Adipocyte (in vitro differentiated cells): ENCODE measurements around the gene NLGN1.

Experiments used
- DNase-seq: peaks from one replicate; pipeline ENCODE4 v3.0.0-alpha.2; 2015; ENCODE audit warnings: low read depth
- H3K27me3 ChIP-seq: replicated peaks from 2 replicates; pipeline ENCODE4 v1.7.0; 2013; ENCODE audit warnings: mild to moderate bottlenecking, low read length, moderate library complexity; ENCODE audit not compliant: control insufficient read depth, insufficient read depth
- H3K36me3 ChIP-seq: 2 replicates; pipeline ENCODE4 v1.7.0; 2013; ENCODE audit warnings: low read length, mild to moderate bottlenecking, moderate library complexity; ENCODE audit not compliant: control insufficient read depth, insufficient read depth, severe bottlenecking
- H3K4me1 ChIP-seq: 2 replicates; pipeline ENCODE4 v1.7.0; 2013; ENCODE audit warnings: mild to moderate bottlenecking, low read length, moderate library complexity; ENCODE audit not compliant: control insufficient read depth, insufficient read depth
- H3K4me3 ChIP-seq: 2 replicates; pipeline ENCODE4 v1.7.0; 2013; ENCODE audit warnings: mild to moderate bottlenecking, low read length, moderate library complexity
- H3K9ac ChIP-seq: 2 replicates; pipeline ENCODE4 v1.7.0; 2013; ENCODE audit warnings: mild to moderate bottlenecking, low read length, moderate library complexity
- H3K9me3 ChIP-seq: 2 replicates; pipeline ENCODE4 v1.7.0; 2013; ENCODE audit warnings: mild to moderate bottlenecking, low read length, moderate library complexity; ENCODE audit not compliant: control insufficient read depth

NLGN1 gene

GRCh38 chr3:173943264-173943663, 545.7 kb downstream of the NLGN1 start:
- Histone ChIP-seq H3K9me3 (no peaks in the 10 kb centered on the region), H3K9ac (no peak overlapping the region), H3K4me3 (no peak overlapping the region), H3K27me3 (no peaks in the 10 kb centered on the region), H3K4me1 (no peaks in the 10 kb centered on the region), H3K36me3 (no peaks in the 10 kb centered on the region)
- DNase-seq: no peak

- no peak overlapping the region for H3K4me3 ChIP-seq
- no peak overlapping the region for H3K9ac ChIP-seq
- DNase-seq: no peak
- H3K27me3 ChIP-seq: no peaks in the 10 kb centered on the region
- no peaks in the 10 kb centered on the region for H3K9me3 ChIP-seq
- no peaks in the 10 kb centered on the region for H3K4me1 ChIP-seq
- H3K36me3 ChIP-seq: no peaks in the 10 kb centered on the region
Measured at GRCh38 chr3:173945170-173945569, 547.6 kb downstream of the NLGN1 start.

GRCh38 chr3:173945806-173946205, 548.3 kb downstream of the NLGN1 start:
- H3K36me3 ChIP-seq: no peaks in the 10 kb centered on the region
- no peak overlapping the region for H3K9ac ChIP-seq
- no peak for DNase-seq
- no peaks in the 10 kb centered on the region for H3K27me3 ChIP-seq
- H3K4me1 ChIP-seq: no peaks in the 10 kb centered on the region
- H3K9me3 ChIP-seq: no peaks in the 10 kb centered on the region
- no peak overlapping the region for H3K4me3 ChIP-seq

- H3K9me3 ChIP-seq: no peaks in the 10 kb centered on the region
- H3K9ac ChIP-seq: no peak overlapping the region
- no peak for DNase-seq
- no peaks in the 10 kb centered on the region for H3K4me1 ChIP-seq
- H3K27me3 ChIP-seq: no peaks in the 10 kb centered on the region
- H3K4me3 ChIP-seq: no peak overlapping the region
- H3K36me3 ChIP-seq: no peaks in the 10 kb centered on the region
Measured at GRCh38 chr3:173954647-173955046, 557.1 kb downstream of the NLGN1 start.

- Histone ChIP-seq H3K27me3 (no peaks in the 10 kb centered on the region), H3K4me3 (no peak overlapping the region), H3K9me3 (no peaks in the 10 kb centered on the region), H3K36me3 (no peaks in the 10 kb centered on the region), H3K4me1 (no peaks in the 10 kb centered on the region), H3K9ac (no peak overlapping the region)
- DNase-seq: no peak
Measured at GRCh38 chr3:173957646-173958045, 560.1 kb downstream of the NLGN1 start.

GRCh38 chr3:173958805-173959204, 561.3 kb downstream of the NLGN1 start:
- no peaks in the 10 kb centered on the region for H3K27me3 ChIP-seq
- H3K36me3 ChIP-seq: no peaks in the 10 kb centered on the region
- no peak overlapping the region for H3K9ac ChIP-seq
- no peak for DNase-seq
- H3K4me3 ChIP-seq: no peak overlapping the region
- no peaks in the 10 kb centered on the region for H3K9me3 ChIP-seq
- no peaks in the 10 kb centered on the region for H3K4me1 ChIP-seq

- no peak for DNase-seq
- H3K9ac ChIP-seq: no peak overlapping the region
- H3K4me3 ChIP-seq: no peak overlapping the region
- H3K36me3 ChIP-seq: no peaks in the 10 kb centered on the region
- no peaks in the 10 kb centered on the region for H3K4me1 ChIP-seq
- H3K27me3 ChIP-seq: no peaks in the 10 kb centered on the region
- no peaks in the 10 kb centered on the region for H3K9me3 ChIP-seq
Measured at GRCh38 chr3:173970281-173970680, 572.7 kb downstream of the NLGN1 start.

GRCh38 chr3:173976281-173976680, 578.7 kb downstream of the NLGN1 start:
- no peak overlapping the region for H3K9ac ChIP-seq
- H3K9me3 ChIP-seq: no peaks in the 10 kb centered on the region
- H3K4me1 ChIP-seq: peaks cover 3% of the 10 kb centered on the region
- no peaks in the 10 kb centered on the region for H3K27me3 ChIP-seq
- DNase-seq: no peak
- no peaks in the 10 kb centered on the region for H3K36me3 ChIP-seq
- no peak overlapping the region for H3K4me3 ChIP-seq

GRCh38 chr3:173977747-173978146, 580.2 kb downstream of the NLGN1 start:
- Histone ChIP-seq H3K9me3 (no peaks in the 10 kb centered on the region), H3K27me3 (no peaks in the 10 kb centered on the region), H3K36me3 (no peaks in the 10 kb centered on the region), H3K4me1 (peaks cover 3% of the 10 kb centered on the region), H3K4me3 (no peak overlapping the region), H3K9ac (no peak overlapping the region)
- peak; percentile 19 for DNase-seq

- no peaks in the 10 kb centered on the region for H3K4me1 ChIP-seq
- H3K9me3 ChIP-seq: no peaks in the 10 kb centered on the region
- no peaks in the 10 kb centered on the region for H3K27me3 ChIP-seq
- H3K9ac ChIP-seq: no peak overlapping the region
- DNase-seq: no peak
- no peak overlapping the region for H3K4me3 ChIP-seq
- H3K36me3 ChIP-seq: no peaks in the 10 kb centered on the region
Measured at GRCh38 chr3:173983343-173983742, 585.8 kb downstream of the NLGN1 start.

- no peak for DNase-seq
- H3K4me3 ChIP-seq: no peak overlapping the region
- H3K4me1 ChIP-seq: no peaks in the 10 kb centered on the region
- H3K36me3 ChIP-seq: no peaks in the 10 kb centered on the region
- H3K9me3 ChIP-seq: no peaks in the 10 kb centered on the region
- no peak overlapping the region for H3K9ac ChIP-seq
- no peaks in the 10 kb centered on the region for H3K27me3 ChIP-seq
Measured at GRCh38 chr3:173986861-173987410, 589.4 kb downstream of the NLGN1 start.

GRCh38 chr3:173988909-173989308, 591.4 kb downstream of the NLGN1 start:
- H3K9ac ChIP-seq: no peak overlapping the region
- no peak overlapping the region for H3K4me3 ChIP-seq
- H3K9me3 ChIP-seq: no peaks in the 10 kb centered on the region
- no peaks in the 10 kb centered on the region for H3K27me3 ChIP-seq
- peaks cover 8% of the 10 kb centered on the region for H3K4me1 ChIP-seq
- DNase-seq: no peak
- no peaks in the 10 kb centered on the region for H3K36me3 ChIP-seq
